SK-N-MC (cell line): ENCODE results near the gene ANXA3.

Experiments
- EZH2 ChIP-seq: fragments of 200-600 bp; sonication (generic); IDR thresholded peaks from one replicate; pipeline ENCODE4 v1.6.1; 2017; ENCODE audit warnings: antibody characterized with exemption
- POLR2AphosphoS5 ChIP-seq: IDR thresholded peaks from 2 replicates; pipeline ENCODE4 v1.6.1; 2012; ENCODE audit warnings: mild to moderate bottlenecking, low read depth, low read length, borderline replicate concordance

GRCh38 chr4:78596111-78596742 lies 44.7 kb downstream of the ANXA3 start:
- no peak for TF ChIP-seq POLR2AphosphoS5
- TF ChIP-seq EZH2, result no peak
